Measurements from ENCODE around the gene GCG. TPM values are rescaled to one million over a fixed set of nuclear protein-coding genes. Genes with fewer than 3 reads are reported as not detected.

The GCG gene
- total and polyA plus RNA-seq, 5 donors, result not detected

- Histone ChIP-seq H3K4me3 (ENCODE audit: low read length) (no peak overlapping the region), H3K27me3 (ENCODE audit: control insufficient read depth, insufficient read depth) (no peaks in the 10 kb centered on the region), H3K27ac (ENCODE audit: low read length) (no peak overlapping the region), H3K9me3 (ENCODE audit: control insufficient read depth, low read length) (no peaks in the 10 kb centered on the region), H3K4me1 (ENCODE audit: control insufficient read depth, insufficient read depth, low read length) (peaks cover 5% of the 10 kb centered on the region)
- WGBS, result over 99% methylated on average over 2 of the region's 2 CpGs
- no peak for DNase-seq
- no peak for ATAC-seq
- intact Hi-C loops (cut with DNase I), result no loop called here
These were observed 37.0 kb downstream of the GCG start for GRCh38 chr2:162115076-162115475.

- intact Hi-C loops (cut with DNase I), result no loop called here
- H3K9me3 ChIP-seq (ENCODE audit: control insufficient read depth, low read length), result no peaks in the 10 kb centered on the region
- ATAC-seq (peak; percentile 35 to 52), DNase-seq (no peak)
- H3K4me1 ChIP-seq (ENCODE audit: control insufficient read depth, insufficient read depth, low read length), result peaks cover 4% of the 10 kb centered on the region
- no peak overlapping the region for H3K4me3 ChIP-seq (ENCODE audit: low read length)
- 20% methylated on average over 1 of the region's 1 CpG for WGBS
- no peaks in the 10 kb centered on the region for H3K27me3 ChIP-seq (ENCODE audit: control insufficient read depth, insufficient read depth)
- no peak overlapping the region for H3K27ac ChIP-seq (ENCODE audit: low read length)
These were observed 37.8 kb downstream of the GCG start for GRCh38 chr2:162114271-162114670.

- H3K27me3 ChIP-seq (ENCODE audit: control insufficient read depth, insufficient read depth), result no peaks in the 10 kb centered on the region
- no peak overlapping the region for H3K4me3 ChIP-seq (ENCODE audit: low read length)
- intact Hi-C loops (cut with DNase I), result no loop called here
- ATAC-seq (peak; percentile 93 to 95), DNase-seq (no peak)
- H3K4me1 ChIP-seq (ENCODE audit: control insufficient read depth, insufficient read depth, low read length), result peaks cover 4% of the 10 kb centered on the region
- H3K27ac ChIP-seq (ENCODE audit: low read length), result no peak overlapping the region
- WGBS, result 62% methylated on average over 1 of the region's 1 CpG
- H3K9me3 ChIP-seq (ENCODE audit: control insufficient read depth, low read length), result no peaks in the 10 kb centered on the region
These were observed 38.3 kb downstream of the GCG start for GRCh38 chr2:162113776-162114168.

GRCh38 chr2:162113088-162113775 is 38.8 kb downstream of the GCG start:
- Histone ChIP-seq H3K27me3 (ENCODE audit: control insufficient read depth, insufficient read depth) (no peaks in the 10 kb centered on the region), H3K4me1 (ENCODE audit: control insufficient read depth, insufficient read depth, low read length) (peaks cover 3% of the 10 kb centered on the region), H3K27ac (ENCODE audit: low read length) (no peak overlapping the region), H3K4me3 (ENCODE audit: low read length) (no peak overlapping the region), H3K9me3 (ENCODE audit: control insufficient read depth, low read length) (no peaks in the 10 kb centered on the region)
- DNase-seq (no peak), ATAC-seq (peak in 1 of 2 donors; percentile 16)
- 84% methylated on average over 3 of the region's 3 CpGs for WGBS
- intact Hi-C loops (cut with DNase I), result no loop called here

- ATAC-seq, result no peak
- Histone ChIP-seq H3K27me3 (ENCODE audit: control insufficient read depth, insufficient read depth) (no peaks in the 10 kb centered on the region), H3K4me3 (ENCODE audit: low read length) (no peak overlapping the region), H3K9me3 (ENCODE audit: control insufficient read depth, low read length) (no peaks in the 10 kb centered on the region), H3K27ac (ENCODE audit: low read length) (no peak overlapping the region), H3K4me1 (ENCODE audit: control insufficient read depth, insufficient read depth, low read length) (peaks cover 2% of the 10 kb centered on the region)
- 95% methylated on average over 5 of the region's 5 CpGs for WGBS
- DNase-seq, result no peak
- intact Hi-C loops (cut with DNase I), result no loop called here
These were observed 39.8 kb downstream of the GCG start for GRCh38 chr2:162111958-162112850.

DNA sequence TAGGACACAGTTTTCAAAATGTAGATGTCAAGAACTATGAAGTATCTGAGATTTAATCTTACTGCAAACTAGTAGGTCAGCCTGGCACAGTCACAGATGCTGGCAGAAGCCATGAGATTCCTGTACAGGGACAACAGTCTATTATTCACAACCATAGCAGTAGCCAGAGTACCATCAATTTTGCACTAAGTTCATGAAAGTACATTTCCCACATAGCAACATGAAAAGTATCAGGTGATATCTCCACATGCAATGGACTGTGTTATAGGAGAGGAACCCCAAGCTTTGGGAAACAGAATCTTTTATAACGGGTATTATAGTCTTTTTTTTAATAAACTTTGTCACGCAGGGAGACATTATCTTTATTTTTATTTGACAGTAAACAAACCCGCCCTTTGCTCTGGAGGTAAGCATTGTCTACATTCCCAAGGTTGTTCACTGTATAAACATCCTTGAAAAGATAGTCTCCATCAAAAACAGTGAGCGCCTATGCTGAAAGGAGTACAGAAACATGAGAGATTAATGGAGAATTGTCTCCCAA is 44.6 kb downstream of the GCG start:
- 90% methylated on average over 4 of the region's 4 CpGs for WGBS
- H3K4me3 ChIP-seq (ENCODE audit: low read length), result no peak overlapping the region
- H3K27me3 ChIP-seq (ENCODE audit: control insufficient read depth, insufficient read depth), result no peaks in the 10 kb centered on the region
- ATAC-seq (peak in 1 of 2 donors; percentile 40), DNase-seq (no peak)
- H3K9me3 ChIP-seq (ENCODE audit: control insufficient read depth, low read length), result no peaks in the 10 kb centered on the region
- H3K4me1 ChIP-seq (ENCODE audit: control insufficient read depth, insufficient read depth, low read length), result no peaks in the 10 kb centered on the region
- intact Hi-C loops (cut with DNase I), result no loop called here
- H3K27ac ChIP-seq (ENCODE audit: low read length), result peak overlapping the region; percentile 36

DNA sequence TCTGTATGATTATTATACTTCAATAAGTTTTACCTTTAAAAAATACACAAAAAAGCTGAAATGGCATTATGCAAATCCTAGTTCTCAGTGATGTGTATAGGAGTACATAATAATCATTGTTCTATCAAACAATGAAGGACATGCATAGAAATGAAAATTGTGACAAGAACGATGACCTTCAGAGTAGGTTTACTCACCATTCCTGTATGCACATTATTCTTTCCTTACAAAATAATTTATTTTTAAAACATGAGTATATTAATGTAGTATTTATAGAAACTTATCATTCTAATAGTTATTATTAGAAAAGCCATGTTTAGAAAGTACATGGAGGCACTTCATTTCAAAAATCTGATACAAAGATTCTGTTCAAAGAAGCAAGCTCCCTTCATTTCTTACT is 45.3 kb downstream of the GCG start:
- intact Hi-C loops (cut with DNase I), result no loop called here
- WGBS, result 46% methylated on average over 1 of the region's 1 CpG
- no peak overlapping the region for H3K4me3 ChIP-seq (ENCODE audit: low read length)
- DNase-seq (no peak), ATAC-seq (no peak)
- H3K27me3 ChIP-seq (ENCODE audit: control insufficient read depth, insufficient read depth), result no peaks in the 10 kb centered on the region
- no peak overlapping the region for H3K27ac ChIP-seq (ENCODE audit: low read length)
- no peaks in the 10 kb centered on the region for H3K9me3 ChIP-seq (ENCODE audit: control insufficient read depth, low read length)
- H3K4me1 ChIP-seq (ENCODE audit: control insufficient read depth, insufficient read depth, low read length), result no peaks in the 10 kb centered on the region

GRCh38 chr2:162106146-162106551 is 45.9 kb downstream of the GCG start:
- intact Hi-C loops (cut with DNase I), result no loop called here
- no peak for DNase-seq
- peak in 1 of 2 donors; percentile 31 for ATAC-seq
- no peaks in the 10 kb centered on the region for H3K4me1 ChIP-seq (ENCODE audit: control insufficient read depth, insufficient read depth, low read length)
- WGBS, result 60% methylated on average over 3 of the region's 3 CpGs
- H3K4me3 ChIP-seq (ENCODE audit: low read length), result no peak overlapping the region
- H3K27me3 ChIP-seq (ENCODE audit: control insufficient read depth, insufficient read depth), result no peaks in the 10 kb centered on the region
- H3K9me3 ChIP-seq (ENCODE audit: control insufficient read depth, low read length), result no peaks in the 10 kb centered on the region
- H3K27ac ChIP-seq (ENCODE audit: low read length), result peak overlapping the region; percentile 38

GRCh38 chr2:162103443-162104009 is 48.5 kb downstream of the GCG start:
- H3K4me1 ChIP-seq (ENCODE audit: control insufficient read depth, insufficient read depth, low read length), result no peaks in the 10 kb centered on the region
- intact Hi-C loops (cut with DNase I), result no loop called here
- no peaks in the 10 kb centered on the region for H3K27me3 ChIP-seq (ENCODE audit: control insufficient read depth, insufficient read depth)
- no peak for ATAC-seq
- no peak for DNase-seq
- no peaks in the 10 kb centered on the region for H3K9me3 ChIP-seq (ENCODE audit: control insufficient read depth, low read length)
- no peak overlapping the region for H3K4me3 ChIP-seq (ENCODE audit: low read length)
- WGBS, result 71% methylated on average over 3 of the region's 3 CpGs
- no peak overlapping the region for H3K27ac ChIP-seq (ENCODE audit: low read length)

GRCh38 chr2:162100579-162100978 is 51.5 kb downstream of the GCG start:
- DNase-seq (no peak), ATAC-seq (no peak)
- H3K4me3 ChIP-seq (ENCODE audit: low read length), result no peak overlapping the region
- H3K27me3 ChIP-seq (ENCODE audit: control insufficient read depth, insufficient read depth), result no peaks in the 10 kb centered on the region
- H3K27ac ChIP-seq (ENCODE audit: low read length), result no peak overlapping the region
- H3K9me3 ChIP-seq (ENCODE audit: control insufficient read depth, low read length), result no peaks in the 10 kb centered on the region
- 74% methylated on average over 1 of the region's 1 CpG for WGBS
- intact Hi-C loops (cut with DNase I), result no loop called here
- no peaks in the 10 kb centered on the region for H3K4me1 ChIP-seq (ENCODE audit: control insufficient read depth, insufficient read depth, low read length)

- intact Hi-C loops (cut with DNase I), result no loop called here
- Histone ChIP-seq H3K9me3 (ENCODE audit: control insufficient read depth, low read length) (no peaks in the 10 kb centered on the region), H3K4me1 (ENCODE audit: control insufficient read depth, insufficient read depth, low read length) (no peaks in the 10 kb centered on the region), H3K4me3 (ENCODE audit: low read length) (no peak overlapping the region), H3K27me3 (ENCODE audit: control insufficient read depth, insufficient read depth) (no peaks in the 10 kb centered on the region), H3K27ac (ENCODE audit: low read length) (no peak overlapping the region)
- ATAC-seq (no peak), DNase-seq (no peak)
- 94% methylated on average over 5 of the region's 5 CpGs for WGBS
These were observed 52.2 kb downstream of the GCG start for GRCh38 chr2:162099836-162100235.
